GM12878 (cell line): ENCODE data around the gene MRPL12. TPM values are rescaled to one million over a fixed set of nuclear protein-coding genes. Genes with fewer than 3 reads are reported as not detected.
A peak's percentile ranks its signal among the peaks of the same experiment; 100 is the strongest.

ENCODE experiments used
- ATAC-seq: fragments of 200-7000 bp; cut with Tn5 transposase; 3 replicates; pipeline ENCODE4 v1.9.1; 2020; ENCODE audit warnings: mild to moderate bottlenecking, moderate library complexity
- BruUV-seq: library from RNA; stranded (reverse); fragments of 400-500 nt; replicated peaks from 2 replicates; lab custom pipeline; 2021; lab: Mats Ljungman, UMichigan
- CTCF ChIA-PET: fragments of 300-600 bp; sonication (Branson Sonifier 250); formaldehyde crosslinking; extraction: SDS; loops from one replicate; lab custom pipeline; 2021; ENCODE audit warnings: inconsistent platforms; lab: Yijun Ruan, JAX
- POLR2A ChIA-PET: fragments of 350-600 bp; formaldehyde crosslinking; extraction: SDS; loops from one replicate; lab custom pipeline; 2021; ENCODE audit warnings: inconsistent platforms; lab: Charles Lee
- RAD21 ChIA-PET: fragments of 300-600 bp; sonication (Branson Sonifier 250); formaldehyde crosslinking; loops from one replicate; lab custom pipeline; 2023; ENCODE audit warnings: antibody characterized with exemption; ENCODE audit not compliant: unreplicated experiment; lab: Charles Lee
- SMC1A ChIA-PET: fragments of 300-600 bp; sonication (Branson Sonifier 250); formaldehyde crosslinking; loops from one replicate; lab custom pipeline; 2023; ENCODE audit not compliant: unreplicated experiment, uncharacterized antibody; lab: Charles Lee
- DNase-seq: peaks from one replicate; pipeline ENCODE4 v3.0.0-alpha.2; 2011; ENCODE audit warnings: low read depth, low spot score
- FAIRE-seq: peaks from 3 replicates; lab custom pipeline; 2011; peaks lifted over from hg19 to GRCh38; lab: Jason Lieb, UNC
- H2AFZ ChIP-seq: 2 replicates; pipeline ENCODE4 v1.6.0; 2011; ENCODE audit warnings: low read depth, low read length, control low read depth; ENCODE audit not compliant: control insufficient read depth
- H3K27ac ChIP-seq: 2 replicates; pipeline ENCODE4 v1.5.1; 2011; ENCODE audit warnings: control low read depth; ENCODE audit not compliant: control insufficient read depth, insufficient read depth
- H3K27me3 ChIP-seq, 2 experiments: replicated peaks in 1 of 2; 2 replicates each; pipeline versions ENCODE4 v1.6.0 to v1.6.1; 2011; ENCODE audit warnings: low read length in 1 of 2; ENCODE audit not compliant: control insufficient read depth in 2 of 2, insufficient read depth in 2 of 2
- H3K36me3 ChIP-seq, 2 experiments: 2 replicates each; pipeline ENCODE4 v1.5.1; 2011; ENCODE audit warnings: low read length in 1 of 2; ENCODE audit not compliant: control insufficient read depth in 2 of 2, insufficient read depth in 2 of 2
- H3K4me1 ChIP-seq: 2 replicates; pipeline ENCODE4 v1.6.1; 2011; ENCODE audit warnings: mild to moderate bottlenecking, low read length, moderate library complexity, mixed read lengths; ENCODE audit not compliant: control insufficient read depth, insufficient read depth
- H3K4me2 ChIP-seq: 2 replicates; pipeline ENCODE4 v1.6.0; 2011; ENCODE audit warnings: control low read depth; ENCODE audit not compliant: control insufficient read depth, insufficient read depth
- H3K4me3 ChIP-seq: fragments of 200-600 bp; sonication (generic); 2 replicates; pipeline ENCODE4 v1.5.1; 2016
- H3K79me2 ChIP-seq: 2 replicates; pipeline ENCODE4 v1.6.0; 2011; ENCODE audit warnings: low read length; ENCODE audit not compliant: control insufficient read depth, insufficient read depth
- H3K9ac ChIP-seq: 2 replicates; pipeline ENCODE4 v1.8.0; 2011; ENCODE audit warnings: low read length, control low read depth, mixed read lengths; ENCODE audit not compliant: control insufficient read depth, insufficient read depth
- H3K9me3 ChIP-seq: replicated peaks from 3 replicates; pipeline ENCODE4 v1.5.1; 2011; ENCODE audit warnings: mild to moderate bottlenecking, low read length; ENCODE audit not compliant: control insufficient read depth, insufficient read depth
- H4K20me1 ChIP-seq: 2 replicates; pipeline ENCODE4 v1.6.0; 2011; ENCODE audit not compliant: control insufficient read depth, insufficient read depth
- BCL11A ChIP-seq: IDR thresholded peaks from 2 replicates; pipeline ENCODE4 v1.6.1; 2011; ENCODE audit warnings: low read depth, low read length
- BCL3 ChIP-seq: IDR thresholded peaks from 2 replicates; pipeline ENCODE4 v1.6.1; 2011; ENCODE audit warnings: borderline replicate concordance, low read depth, mild to moderate bottlenecking, moderate library complexity, low read length; ENCODE audit not compliant: insufficient read depth, poor library complexity, severe bottlenecking
- BHLHE40 ChIP-seq, 2 experiments: fragments of 450-650 bp in 1 of 2; IDR thresholded peaks; 2 replicates each; pipeline ENCODE4 v1.6.1; 2011 to 2017; ENCODE audit warnings: low read depth in 2 of 2, borderline replicate concordance in 1 of 2, improper control_type of control experiment in 1 of 2, low read length in 1 of 2, mild to moderate bottlenecking in 1 of 2
- BRCA1 ChIP-seq: IDR thresholded peaks from 2 replicates; pipeline ENCODE4 v1.6.1; 2011; ENCODE audit warnings: low read depth, low read length, improper control_type of control experiment
- CHD1 ChIP-seq: IDR thresholded peaks from 2 replicates; pipeline ENCODE4 v1.6.1; 2012; ENCODE audit warnings: low read depth, low read length, improper control_type of control experiment
- CREM ChIP-seq: IDR thresholded peaks from 2 replicates; pipeline ENCODE4 v1.6.1; 2014; ENCODE audit warnings: antibody characterized with exemption, low read depth
- E2F4 ChIP-seq: IDR thresholded peaks from 2 replicates; pipeline ENCODE4 v1.6.1; 2012; ENCODE audit warnings: low read depth, low read length, improper control_type of control experiment
- EGR1 ChIP-seq, 2 experiments: IDR thresholded peaks; 1 replicate in 1 of 2; 2 replicates in 1 of 2; pipeline ENCODE4 v1.6.1; 2011 to 2012; ENCODE audit warnings: low read depth in 2 of 2, low read length in 2 of 2, borderline replicate concordance in 1 of 2, mild to moderate bottlenecking in 1 of 2, moderate library complexity in 1 of 2
- GATAD2B ChIP-seq: fragments of 450-650 bp; conservative IDR thresholded peaks from 2 replicates; pipeline ENCODE4 v1.6.1; 2017; ENCODE audit warnings: low read depth, mild to moderate bottlenecking, moderate library complexity
- HCFC1 ChIP-seq: fragments of 150-350 bp; IDR thresholded peaks from 2 replicates; pipeline ENCODE4 v1.6.1; 2014; ENCODE audit warnings: low read length
- KAT2A ChIP-seq: conservative IDR thresholded peaks from 2 replicates; pipeline ENCODE4 v1.6.1; 2011; ENCODE audit warnings: low read depth, low read length; ENCODE audit not compliant: control insufficient read depth
- KLF5 ChIP-seq: fragments of 450-650 bp; IDR thresholded peaks from 2 replicates; pipeline ENCODE4 v1.6.1; 2014; ENCODE audit warnings: mild to moderate bottlenecking; ENCODE audit not compliant: partially characterized antibody
- NBN ChIP-seq: fragments of 450-650 bp; IDR thresholded peaks from 2 replicates; pipeline ENCODE4 v1.6.1; 2016
- PKNOX1 ChIP-seq: fragments of 450-650 bp; IDR thresholded peaks from 2 replicates; pipeline ENCODE4 v1.6.1; 2016; ENCODE audit warnings: mild to moderate bottlenecking
- SP1 ChIP-seq: IDR thresholded peaks from one replicate; pipeline ENCODE4 v1.6.1; 2011; ENCODE audit warnings: low read depth, low read length
- ZBTB33 ChIP-seq: fragments of 450-650 bp; IDR thresholded peaks from 2 replicates; pipeline ENCODE4 v1.6.1; 2017; ENCODE audit warnings: mild to moderate bottlenecking
- WGBS: methylation state at CpG from one replicate; pipeline ENCODE4 v1.1.6; 2016; ENCODE audit warnings: low lambda C conversion rate; ENCODE audit not compliant: insufficient replicate concordance, insufficient coverage; ENCODE audit errors: missing lambda C conversion rate; 5-methylcytosine and 5-hydroxymethylcytosine counted together
- in situ Hi-C: fragments of 300-500 bp; cut with MboI; formaldehyde crosslinking; loops from 9 replicates; pipeline ENCODE4 v1.14.3; 2018; ENCODE audit warnings: mixed read lengths
- intact Hi-C: fragments of 100-400 bp; cut with micrococcal nuclease; formaldehyde crosslinking; loops from one replicate; pipeline ENCODE4 v1.14.2; 2022; ENCODE audit not compliant: unreplicated experiment
- polyA plus RNA-seq, 11 experiments: library from polyadenylated mRNA; depleted of rRNA in 4 of 11; unstranded in 6 of 11; stranded (reverse) in 5 of 11; fragments of >200 nt; fragmentation: Nextera tagmentation in 4 of 11; fragmentation: Illumina TruSeq in 1 of 11; extraction: Ambion mirVana in 4 of 11; extraction: Trizol in 1 of 11; gene quantifications; 1 replicate in 1 of 11; 2 replicates in 10 of 11; pipeline versions ENCODE4 v1.2.1 to v1.2.3, GENCODE V29; 2011 to 2016; ENCODE audit warnings: inconsistent platforms in 2 of 11, missing spikeins in 2 of 11, low read depth in 1 of 11
- total RNA-seq, 4 experiments: library from RNA; depleted of rRNA in 3 of 4; stranded (reverse); fragments of >200 nt in 3 of 4; fragmentation: Illumina TruSeq in 1 of 4; extraction: Trizol in 1 of 4; gene quantifications; 2 replicates each; pipeline versions ENCODE4 v1.2.1 to v1.2.3, GENCODE V29; 2013 to 2021

The MRPL12 gene
- total and polyA plus RNA-seq, 10 of the 15 experiments (the other 5 are each of a cell fraction or from before 2014, with no cell fraction given): 1.3 to 269 (median 117) TPM

- H3K4me3 ChIP-seq: peak within 1 kb of the TSS; percentile 89
- peak within 1 kb of the TSS; percentile 73 for H2AFZ ChIP-seq
- H3K27me3 ChIP-seq: no peaks in the 10 kb centered on the region
- ChIA-PET RAD21 (interaction anchor here (0.9 kb wide), 1 partner anchor 9 kb away, joined by 3 read pairs; the partner anchor contains the start of gene MRPL12), SMC1A (interaction anchor here (0.8 to 1.3 kb wide), 2 partner anchors 29 to 130 kb away, joined by 3 read pairs; no protein-coding TSS in a partner anchor), CTCF (interaction anchor here (0.8 to 1.8 kb wide), 8 partner anchors 9 to 197 kb away, joined by 3 to 9 read pairs (median 3); partner anchors contain the start of genes ARL16, HGS and MRPL12), POLR2A (interaction anchor here (0.6 to 1.5 kb wide), 10 partner anchors 9 to 426 kb away, joined by 3 to 12 read pairs (median 4); partner anchors contain the start of genes ARL16, HGS and MRPL12)
- H3K9me3 ChIP-seq: no peaks in the 10 kb centered on the region
- no peak for DNase-seq
- no TSS peak for BruUV-seq
- peaks cover 4 to 17% of the 10 kb centered on the region in 2 experiments for H3K36me3 ChIP-seq
- intact Hi-C loops (no loop called here), in situ Hi-C loops (no loop called here)
- ATAC-seq: peak; percentile 84
- peak within 1 kb of the TSS; percentile 69 for H3K27ac ChIP-seq
- peak within 1 kb of the TSS; percentile 71 for H3K9ac ChIP-seq
- no peaks in the 10 kb centered on the region for H4K20me1 ChIP-seq
- H3K4me2 ChIP-seq: peak within 1 kb of the TSS; percentile 100
- H3K79me2 ChIP-seq: peaks cover 20% of the 10 kb centered on the region
- no peak for FAIRE-seq
- 1% methylated on average over 72 of the region's 89 CpGs for WGBS
- H3K4me1 ChIP-seq: peaks cover 18% of the 10 kb centered on the region
- TF ChIP-seq PKNOX1: peak; percentile 56; the same call in 1 of the 2 replicates
- peak; percentile 24; the same call in 1 of the 2 replicates for TF ChIP-seq CREM
- peak; percentile 84 to 96; a peak in 3 of 4 replicates for TF ChIP-seq BHLHE40 (IDR thresholded peaks at IDR 0.05; ENCODE audit: borderline replicate concordance in 1 of 2, low read depth in 2 of 2, low read length in 1 of 2)
- 0 out of 2 replicates have a peak, but pooled peaks have one; percentile 8 for TF ChIP-seq KAT2A
- TF ChIP-seq KLF5: peak; percentile 38
- 0 out of 2 replicates have a peak, but pooled peaks have one; percentile 15 for TF ChIP-seq NBN
- TF ChIP-seq SP1: peak; percentile 71
- no peak for TF ChIP-seq BCL11A
- peak; percentile 54 for TF ChIP-seq BCL3
- TF ChIP-seq EGR1 (IDR thresholded peaks at IDR 0.05; ENCODE audit: borderline replicate concordance in 1 of 2, low read depth in 2 of 2, low read length in 2 of 2): 0 out of 3 replicates have a peak, but pooled peaks of 1 of the 2 experiments have one; percentile 41
- peak; percentile 88 for TF ChIP-seq GATAD2B
- peak; percentile 46; the same call in 1 of the 2 replicates for TF ChIP-seq CHD1
- peak; percentile 62 for TF ChIP-seq E2F4
- TF ChIP-seq ZBTB33: no peak
- no peak for TF ChIP-seq BRCA1
- TF ChIP-seq HCFC1: 0 out of 2 replicates have a peak, but pooled peaks have one; percentile 12
Observed at GRCh38 chr17:81711814-81712467, 8.8 kb downstream of the MRPL12 start, which contains the start of gene SLC25A10. TSS of gene SLC25A10 (plus strand) at chr17:81712284. CDS start at chr17:81712427, 143 bp downstream.
